GM12891 (cell line): ENCODE data around the gene ETDB. TPM values are rescaled to one million over a fixed set of nuclear protein-coding genes. Genes with fewer than 3 reads are reported as not detected.
"Not testable (repeated sequence)": the region's sequence is repeated elsewhere in the genome, so short reads cannot be mapped to it uniquely, and the experiment has no call there.

ENCODE experiments used
- DNase-seq: peaks from one replicate; pipeline ENCODE4 v3.0.0; 2011; ENCODE audit warnings: low spot score; ENCODE audit not compliant: insufficient read length
- FAIRE-seq: peaks from 2 replicates; lab custom pipeline; 2011; peaks lifted over from hg19 to GRCh38; lab: Jason Lieb, UNC
- PAX5 ChIP-seq: IDR thresholded peaks from 2 replicates; pipeline ENCODE4 v1.6.1; 2011; ENCODE audit warnings: low read length, moderate library complexity, mild to moderate bottlenecking; ENCODE audit not compliant: insufficient read depth, severe bottlenecking
- POLR2A ChIP-seq: IDR thresholded peaks from 2 replicates; pipeline ENCODE4 v1.6.1; 2011; ENCODE audit warnings: low read depth, low read length, control low read depth
- POLR2AphosphoS5 ChIP-seq: IDR thresholded peaks from 2 replicates; pipeline ENCODE4 v1.6.1; 2011; ENCODE audit warnings: low read depth, low read length, control low read depth
- POU2F2 ChIP-seq: IDR thresholded peaks from 2 replicates; pipeline ENCODE4 v1.6.1; 2011; ENCODE audit warnings: low read depth, mild to moderate bottlenecking, control low read depth, low read length, moderate library complexity
- SPI1 ChIP-seq: IDR thresholded peaks from 2 replicates; pipeline ENCODE4 v1.6.1; 2011; ENCODE audit warnings: low read depth, low read length, control low read depth
- TAF1 ChIP-seq: IDR thresholded peaks from 2 replicates; pipeline ENCODE4 v1.6.1; 2011; ENCODE audit warnings: low read depth, low read length, control low read depth
- polyA plus RNA-seq: library from polyadenylated mRNA; unstranded; fragments of >200 nt; gene quantifications from one replicate; pipeline ENCODE4 v1.2.1, GENCODE V29; 2012; ENCODE audit warnings: low read depth, missing spikeins, inconsistent platforms; ENCODE audit not compliant: missing spikeins

ETDB gene
- polyA plus RNA-seq, result not detected

DNA sequence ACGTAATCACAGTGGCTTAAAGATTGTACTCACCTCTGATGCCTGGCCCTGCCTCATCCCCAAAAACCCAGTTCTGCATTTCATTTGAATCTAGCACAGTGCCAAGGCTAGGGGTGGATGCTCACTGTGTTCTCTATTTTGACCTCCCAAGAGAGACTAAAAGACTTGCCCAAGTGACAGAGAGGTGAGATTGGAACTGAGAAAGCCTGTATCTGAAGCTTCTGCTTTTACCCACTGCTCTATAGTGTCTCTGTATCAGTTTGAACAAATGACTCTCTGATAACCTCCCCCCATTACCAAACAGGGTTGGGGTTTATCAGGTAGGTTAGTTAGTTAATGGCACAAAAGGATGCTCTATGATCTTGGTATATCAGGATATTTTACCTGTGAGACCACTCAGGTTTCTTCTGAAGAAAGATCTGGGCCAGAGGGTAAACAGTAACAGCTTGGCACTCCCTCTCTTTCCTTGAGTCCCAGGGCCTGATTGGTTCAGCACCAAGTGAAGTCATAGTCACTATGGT lies at the start of gene ETDB:
TSS of gene ETDB (minus strand) at position 471 of the 521 bp plus-strand sequence. CDS start 1,265 bp downstream, outside the sequence.
- DNase-seq, FAIRE-seq: not testable (repeated sequence)

DNA sequence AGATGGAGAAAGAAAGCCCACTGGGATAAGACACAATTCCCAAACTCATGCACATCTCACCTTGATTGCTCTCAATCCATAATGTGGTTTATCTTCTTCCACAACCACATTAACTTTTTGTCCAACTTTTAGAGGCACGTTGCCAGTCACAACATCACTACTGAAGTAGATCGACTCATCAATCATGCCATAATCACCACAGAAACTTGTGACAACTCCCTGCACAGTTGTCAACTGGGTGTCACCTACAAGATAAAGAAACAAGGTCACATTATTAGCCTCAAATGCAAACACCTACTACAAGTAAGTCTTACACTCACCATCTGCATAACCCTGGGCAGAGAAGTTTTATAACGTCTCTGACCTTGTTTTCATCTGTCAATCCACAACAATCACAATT lies 49.2 kb upstream of the ETDB start:
- not testable (repeated sequence) for DNase-seq, FAIRE-seq

DNA sequence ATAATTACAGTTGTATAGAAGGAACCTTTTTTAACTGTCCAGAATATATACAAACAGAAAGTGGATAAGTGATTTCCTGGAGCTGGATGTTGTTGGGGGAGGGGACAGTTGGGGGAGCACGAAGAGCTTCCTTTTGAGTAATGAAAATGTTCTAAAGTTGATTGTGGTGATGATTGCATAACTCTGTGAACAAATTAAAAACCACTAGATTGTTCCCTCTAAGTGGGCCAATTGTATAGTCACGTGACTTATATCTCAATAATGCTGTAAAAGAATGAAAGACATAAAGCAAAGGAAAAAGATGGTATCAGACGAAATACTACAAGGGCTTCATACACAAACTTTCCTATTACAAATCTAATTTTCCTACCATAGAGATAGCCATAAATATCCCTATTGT lies 48.2 kb upstream of the ETDB start:
- no peak for DNase-seq
- no peak for FAIRE-seq
- TF ChIP-seq POLR2A (no peak), PAX5 (no peak), TAF1 (no peak)

DNA sequence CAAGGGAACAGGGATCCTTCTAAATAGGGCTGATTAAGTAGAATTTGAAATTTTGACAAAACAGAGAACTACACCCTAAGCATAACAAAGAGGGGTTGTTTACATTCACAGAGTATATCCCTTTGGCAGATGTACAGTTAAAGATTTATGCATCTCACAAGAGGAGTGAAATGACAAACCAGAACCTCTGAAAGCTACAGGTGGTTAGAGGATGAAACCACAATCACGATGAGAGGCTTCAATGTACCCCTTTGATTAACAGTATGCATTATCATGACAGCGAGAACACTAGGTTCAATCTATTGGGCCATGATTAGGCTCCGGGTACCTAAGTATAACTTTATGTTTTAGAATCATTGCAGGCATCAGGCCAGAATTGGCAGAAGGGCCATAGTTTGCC lies 34.4 kb upstream of the ETDB start:
- FAIRE-seq, result not testable (repeated sequence)

DNA sequence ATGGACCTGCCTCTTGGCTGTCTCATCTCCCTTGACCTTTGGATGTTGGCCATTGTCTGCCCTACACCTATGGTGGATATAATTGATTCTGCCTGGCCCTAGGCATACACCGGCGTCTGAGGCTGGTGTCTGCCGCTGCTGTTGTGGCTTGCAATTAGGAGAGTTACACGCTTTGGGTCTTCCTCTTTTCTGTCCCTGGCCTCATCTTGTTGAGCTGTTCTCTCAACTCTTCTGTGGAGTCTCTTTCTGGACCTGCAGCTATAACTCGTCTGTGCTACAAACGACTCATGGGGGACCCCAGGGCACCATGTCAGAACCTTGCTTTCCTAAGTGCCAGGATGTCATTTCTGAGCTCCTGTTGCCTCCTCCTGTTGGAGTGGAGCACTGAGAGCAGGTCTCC lies 5.8 kb upstream of the ETDB start:
- FAIRE-seq, result peak; percentile 87
- not testable (repeated sequence) for DNase-seq

More for the DNA sequence above, 34.4 kb upstream of the ETDB start:
- DNase-seq, result not testable (repeated sequence)

DNA sequence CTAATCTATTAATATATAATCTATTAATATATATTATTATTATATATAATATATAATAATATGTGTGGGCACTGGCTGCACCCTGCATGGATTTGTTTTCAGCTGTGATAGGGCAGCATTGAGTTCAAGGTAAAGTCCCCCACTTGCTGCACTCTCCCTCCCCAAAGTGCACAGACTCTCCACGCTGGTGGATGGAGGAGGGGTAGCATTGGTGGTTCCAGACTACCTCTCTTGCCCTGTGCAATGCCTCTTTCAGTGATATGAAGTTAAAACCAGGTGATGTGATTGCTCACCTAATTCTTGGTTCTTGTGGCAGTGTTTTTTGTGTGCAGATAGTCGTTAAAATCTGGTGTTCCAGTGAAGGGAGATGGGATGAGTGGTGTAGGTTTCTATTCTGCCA lies 4.3 kb downstream of the ETDB start:
- DNase-seq, result not testable (repeated sequence)
- peak; percentile 67 for FAIRE-seq

DNA sequence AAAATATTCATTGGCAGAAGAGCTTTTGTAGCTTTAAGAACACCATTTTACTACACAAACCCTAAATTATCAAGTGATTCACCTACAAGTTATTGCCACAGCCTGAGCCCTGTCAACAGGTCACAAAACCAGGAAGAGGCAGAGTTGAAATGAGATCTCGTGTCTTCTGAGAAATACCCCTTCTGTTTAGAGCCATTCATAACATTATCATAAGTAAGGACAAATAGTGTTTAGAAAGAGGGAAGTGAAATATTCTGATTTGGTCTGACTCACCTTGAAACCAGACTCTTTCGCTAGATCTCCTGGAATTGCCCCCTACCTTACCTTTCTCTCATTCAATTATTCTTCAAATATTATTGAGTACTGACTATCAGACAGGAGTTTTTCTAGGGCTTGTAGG lies 5.9 kb downstream of the ETDB start:
- no peak for DNase-seq
- peak; percentile 94 for TF ChIP-seq SPI1
- TF ChIP-seq POU2F2, result peak; percentile 52; the same call in 1 of the 2 replicates
- TF ChIP-seq TAF1, result no peak
- no peak for TF ChIP-seq POLR2A
- no peak for TF ChIP-seq POLR2AphosphoS5
- no peak for FAIRE-seq

DNA sequence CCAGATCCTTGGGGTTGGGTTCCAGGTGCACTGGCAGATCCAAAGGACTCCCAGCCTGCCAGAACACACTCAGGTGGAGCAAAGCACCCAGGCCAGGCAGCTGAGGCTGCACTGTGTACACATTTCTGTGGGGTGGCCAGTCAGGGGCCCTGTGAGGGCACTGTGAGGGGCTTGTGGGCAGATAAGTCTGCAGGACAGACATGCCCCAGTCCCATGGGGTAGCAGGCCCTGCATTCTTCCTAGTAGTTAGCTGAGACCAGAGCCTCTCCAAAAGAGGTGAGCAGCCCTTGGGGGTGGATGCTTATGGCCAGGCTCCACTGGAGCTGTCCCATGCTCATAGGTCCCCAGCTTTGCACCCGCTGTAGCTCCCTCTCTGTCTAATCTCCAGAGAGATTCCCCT lies 7.6 kb downstream of the ETDB start:
- DNase-seq (no peak), FAIRE-seq (no peak)
- TF ChIP-seq TAF1 (no peak), POLR2AphosphoS5 (no peak), POU2F2 (no peak), SPI1 (no peak), POLR2A (no peak), PAX5 (no peak)

DNA sequence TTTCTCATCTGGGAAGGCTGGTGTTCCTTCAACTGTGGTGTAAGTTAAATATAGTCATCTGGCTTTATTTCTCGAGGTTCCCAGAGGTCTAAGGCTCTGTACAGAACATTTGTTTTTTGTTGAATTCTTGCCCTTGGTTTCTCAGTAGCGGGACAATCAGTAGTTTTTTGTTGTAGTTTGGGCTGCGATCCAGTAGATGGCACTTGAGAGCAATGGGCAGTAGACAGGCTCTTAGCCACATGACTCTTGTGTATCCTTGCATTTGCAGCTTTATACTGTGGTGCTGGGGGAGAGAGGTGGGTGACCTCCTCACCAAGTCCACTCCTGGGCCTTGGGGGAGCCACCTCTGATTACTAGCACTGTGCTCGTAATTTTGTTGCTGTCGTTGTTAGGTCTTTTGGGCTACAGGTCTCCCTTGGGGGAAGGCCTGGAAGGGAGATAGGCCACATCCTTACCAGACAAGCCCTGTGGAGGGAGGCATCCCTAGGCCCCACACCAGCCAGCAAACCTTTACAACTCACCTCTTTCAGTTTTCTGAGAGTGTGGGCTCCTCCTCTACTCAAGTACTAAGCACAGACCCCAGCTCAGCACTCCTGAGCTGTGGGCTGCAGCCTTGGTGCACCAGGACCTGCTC lies 8.1 kb downstream of the ETDB start:
- no peak for DNase-seq
- TF ChIP-seq POLR2AphosphoS5, result no peak
- TF ChIP-seq PAX5, result no peak
- no peak for TF ChIP-seq POU2F2
- no peak for TF ChIP-seq TAF1
- no peak for TF ChIP-seq SPI1
- TF ChIP-seq POLR2A, result no peak
- peak; percentile 55 for FAIRE-seq

DNA sequence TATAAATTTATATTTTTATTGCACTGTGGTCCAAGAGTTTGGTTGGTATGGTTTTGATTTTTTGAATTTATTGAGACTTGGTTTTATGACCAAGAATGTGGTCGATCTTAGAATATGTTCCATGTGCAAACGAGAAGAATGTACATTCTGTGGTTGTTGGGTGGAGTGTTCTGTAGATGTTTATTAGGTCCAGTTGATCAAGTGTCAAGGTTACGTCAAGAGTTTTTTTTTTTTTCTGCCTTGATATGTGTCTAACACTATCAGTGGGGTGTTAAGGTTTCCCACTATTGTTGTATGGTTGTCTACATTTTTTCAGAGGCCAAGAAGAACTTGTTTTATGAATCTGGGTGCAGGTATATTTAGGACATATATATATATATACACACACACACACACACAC lies 10.8 kb downstream of the ETDB start:
- no peak for TF ChIP-seq POLR2A
- no peak for TF ChIP-seq POU2F2
- TF ChIP-seq POLR2AphosphoS5, result no peak
- TF ChIP-seq SPI1, result no peak
- TF ChIP-seq PAX5, result no peak
- no peak for TF ChIP-seq TAF1
- DNase-seq (no peak), FAIRE-seq (no peak)

DNA sequence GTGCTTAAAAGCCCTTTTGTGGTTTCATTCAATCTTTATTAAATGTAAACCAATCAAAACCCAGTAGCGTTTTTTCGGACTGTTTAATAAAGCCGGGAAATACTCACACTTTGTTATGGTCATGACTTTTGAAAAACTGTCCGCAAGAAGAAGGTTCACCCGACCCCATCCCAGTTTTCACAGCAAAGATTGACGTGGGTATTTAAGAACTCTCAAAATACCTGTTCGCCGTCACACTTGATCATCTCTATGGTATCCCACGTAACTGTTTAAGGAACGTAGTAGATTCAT lies 20.9 kb downstream of the ETDB start:
- TF ChIP-seq SPI1 (no peak), POU2F2 (no peak), POLR2A (no peak), TAF1 (no peak), POLR2AphosphoS5 (no peak), PAX5 (no peak)
- DNase-seq (no peak), FAIRE-seq (no peak)

DNA sequence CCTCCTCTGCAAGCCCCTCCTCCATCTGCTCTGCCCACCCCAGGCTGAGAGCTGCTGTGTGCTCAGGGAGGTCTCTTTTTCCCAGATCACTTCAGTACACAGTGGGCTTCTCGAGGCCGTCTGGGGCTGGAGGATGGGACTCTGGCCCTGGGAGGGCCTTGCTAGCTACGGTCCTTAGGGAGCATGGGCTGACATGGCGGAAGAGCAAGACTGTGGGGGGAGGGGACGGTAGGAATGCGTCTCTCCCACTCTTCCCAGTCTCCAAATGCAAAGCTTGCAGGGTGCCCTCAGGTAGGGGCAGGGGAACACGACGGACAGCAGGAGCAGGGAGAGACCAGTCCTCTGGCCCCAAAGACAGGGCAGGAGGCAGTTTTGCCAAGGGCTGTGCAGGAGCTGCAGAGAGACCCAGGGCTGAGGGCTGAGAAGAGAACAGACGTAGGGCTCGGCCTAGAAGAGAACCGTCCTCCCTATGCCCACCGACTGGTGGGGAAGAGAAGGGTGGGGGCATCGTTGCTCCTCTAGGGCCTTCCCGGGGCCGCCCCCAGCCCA lies 23.1 kb downstream of the ETDB start:
- not testable (repeated sequence) for DNase-seq, FAIRE-seq

DNA sequence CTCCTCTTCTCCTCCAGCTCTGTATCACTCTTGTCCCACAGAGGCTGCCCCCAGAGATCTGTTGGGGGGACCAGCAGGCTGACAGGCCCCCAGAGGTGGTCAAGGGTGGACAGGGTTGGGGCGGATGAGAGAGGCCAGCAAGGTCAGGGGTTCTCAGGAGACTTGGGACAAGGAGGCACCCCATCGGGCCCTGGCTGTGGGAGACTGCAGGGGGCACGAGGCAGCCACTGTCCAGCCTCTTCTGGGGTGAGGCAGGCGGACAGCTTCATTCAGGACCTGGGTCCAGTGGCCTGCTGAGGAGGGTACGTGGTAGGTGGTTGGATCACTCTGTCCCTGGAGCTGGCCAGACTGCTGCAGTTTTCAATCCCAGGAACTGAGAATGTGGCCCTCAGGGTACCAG lies 24.6 kb downstream of the ETDB start:
- TF ChIP-seq POU2F2 (no peak), PAX5 (no peak), TAF1 (no peak), SPI1 (no peak), POLR2A (no peak), POLR2AphosphoS5 (no peak)
- DNase-seq (no peak), FAIRE-seq (no peak)
